Measurements from ENCODE around the gene OR4P4. TPM values are rescaled to one million over a fixed set of nuclear protein-coding genes. Genes with fewer than 3 reads are reported as not detected.

OR4P4 gene
- total RNA-seq, 4 donors from 2014 or later = not detected

DNA sequence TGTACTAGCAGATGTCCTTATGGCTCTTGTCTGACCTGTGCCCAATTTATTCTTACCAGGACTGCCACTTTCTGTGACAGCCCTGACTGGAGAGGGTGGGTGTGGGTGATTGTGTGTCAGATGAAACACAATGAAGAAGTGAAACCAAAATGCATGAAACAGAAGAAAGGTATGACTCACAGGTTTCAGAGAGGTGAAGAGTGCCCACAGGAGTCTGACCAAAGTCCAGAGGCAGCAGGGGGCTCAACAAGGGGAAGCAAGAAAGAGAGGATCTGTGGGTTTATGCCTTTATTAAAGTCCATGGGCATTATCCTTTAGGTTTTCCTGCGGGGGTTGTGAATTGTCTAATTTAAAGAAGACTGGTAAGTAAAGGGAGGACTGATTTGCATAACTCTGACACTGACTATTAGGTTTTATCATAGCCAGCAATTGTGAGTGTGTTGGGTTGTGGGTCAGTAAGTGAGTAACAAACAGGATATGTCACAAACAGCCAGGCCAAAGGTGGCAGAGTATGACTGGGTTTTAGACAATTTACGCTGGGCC lies 23.2 kb downstream of the OR4P4 start:
- no peak for DNase-seq
- Histone ChIP-seq H3K9me3 (no peaks in the 10 kb centered on the region), H3K36me3 (no peaks in the 10 kb centered on the region), H3K27me3 (no peaks in the 10 kb centered on the region), H3K4me3 (no peak overlapping the region), H3K4me1 (no peaks in the 10 kb centered on the region), H3K27ac (no peak overlapping the region)
- TF ChIP-seq POLR2A (IDR thresholded peaks at IDR 0.05) (no peak), CTCF (IDR thresholded peaks at IDR 0.05) (no peak)

- Histone ChIP-seq H3K27ac (no peak overlapping the region), H3K36me3 (no peaks in the 10 kb centered on the region), H3K9me3 (no peaks in the 10 kb centered on the region), H3K27me3 (no peaks in the 10 kb centered on the region), H3K4me1 (no peaks in the 10 kb centered on the region), H3K4me3 (no peak overlapping the region)
- TF ChIP-seq POLR2A (IDR thresholded peaks at IDR 0.05) (no peak), CTCF (IDR thresholded peaks at IDR 0.05) (no peak)
- no peak for DNase-seq
These were observed 23.7 kb downstream of the OR4P4 start for GRCh38 chr11:55658608-55659007.

DNA sequence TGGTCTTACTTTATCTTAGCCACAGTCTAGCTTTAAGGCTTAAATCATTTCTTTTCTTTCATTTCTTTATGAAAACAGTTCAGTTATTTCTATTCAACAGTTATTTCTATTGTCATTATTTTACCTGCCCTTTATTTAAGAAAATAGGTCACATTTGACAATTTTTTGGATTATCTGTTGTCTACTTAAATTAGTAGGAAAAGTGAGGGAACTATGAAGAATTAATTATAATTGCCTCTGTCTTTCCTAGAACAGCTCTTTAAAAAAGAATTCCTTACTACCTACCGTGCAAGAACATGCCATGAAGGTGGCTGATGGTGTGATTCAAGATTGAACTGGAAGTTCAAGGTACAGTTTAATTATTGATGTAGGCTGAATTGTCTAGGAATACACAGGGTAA lies 27.0 kb downstream of the OR4P4 start, which contains the start of gene OR4C6:
Gene OR4C6, plus strand, starts transcription at position 301 of the 400 bp plus-strand sequence. CDS start 2,966 bp downstream, outside the sequence.
- no peaks in the 10 kb centered on the region for H3K4me1 ChIP-seq
- H3K27me3 ChIP-seq = no peaks in the 10 kb centered on the region
- H3K27ac ChIP-seq = no peak within 1 kb of the TSS
- DNase-seq = no peak
- no peak within 1 kb of the TSS for H3K4me3 ChIP-seq
- no peaks in the 10 kb centered on the region for H3K9me3 ChIP-seq
- H3K36me3 ChIP-seq = no peaks in the 10 kb centered on the region
- TF ChIP-seq POLR2A (IDR thresholded peaks at IDR 0.05) = no peak

DNA sequence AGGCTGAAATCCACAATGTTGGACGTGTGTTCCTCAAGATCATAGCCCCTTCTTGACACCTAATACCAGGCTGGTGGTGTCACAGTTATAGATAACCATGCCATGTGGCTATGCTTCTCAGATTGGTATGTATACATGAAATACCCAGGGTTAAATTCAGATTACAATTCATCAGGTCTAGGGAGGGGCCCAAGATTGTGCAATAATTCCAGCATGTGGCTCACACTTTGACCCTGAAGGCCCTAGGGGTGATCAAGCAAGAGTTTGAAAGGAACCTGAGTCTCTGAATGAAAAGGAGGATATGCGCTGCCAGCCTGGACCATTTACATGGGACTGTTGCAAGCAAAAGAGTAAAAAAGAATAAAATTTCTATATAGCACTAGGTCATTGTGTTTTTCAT lies 34.5 kb downstream of the OR4P4 start:
- no peaks in the 10 kb centered on the region for H3K27me3 ChIP-seq
- no peak overlapping the region for H3K27ac ChIP-seq
- no peaks in the 10 kb centered on the region for H3K9me3 ChIP-seq
- TF ChIP-seq CTCF (IDR thresholded peaks at IDR 0.05) (no peak), POLR2A (IDR thresholded peaks at IDR 0.05) (no peak)
- no peak overlapping the region for H3K4me3 ChIP-seq
- no peak for DNase-seq
- no peaks in the 10 kb centered on the region for H3K4me1 ChIP-seq
- H3K36me3 ChIP-seq = no peaks in the 10 kb centered on the region

GRCh38 chr11:55673860-55674259 lies 38.9 kb downstream of the OR4P4 start:
- H3K27ac ChIP-seq = no peak overlapping the region
- no peaks in the 10 kb centered on the region for H3K36me3 ChIP-seq
- H3K27me3 ChIP-seq = no peaks in the 10 kb centered on the region
- TF ChIP-seq POLR2A (IDR thresholded peaks at IDR 0.05) = no peak
- no peak for TF ChIP-seq CTCF (IDR thresholded peaks at IDR 0.05)
- H3K4me1 ChIP-seq = no peaks in the 10 kb centered on the region
- DNase-seq = no peak
- no peak overlapping the region for H3K4me3 ChIP-seq
- H3K9me3 ChIP-seq = peaks cover 0 to 3% (median 0%) of the 10 kb centered on the region in 4 donors

Other genes with a start within 250 kb of the OR4P4 start
- not detected for gene OR4C15, start 80.6 kb upstream of the OR4P4 start, total RNA-seq
- not detected for gene OR4C16, start 63.0 kb upstream of the OR4P4 start, total RNA-seq
- not detected for gene OR4C11, start 27.5 kb upstream of the OR4P4 start, total RNA-seq
- not detected for gene OR4S2, start 13.2 kb downstream of the OR4P4 start, total RNA-seq
- not detected for gene OR4C6, start 27.1 kb downstream of the OR4P4 start, total RNA-seq
- gene OR5D13, start 138.3 kb downstream of the OR4P4 start, total RNA-seq = not detected
- gene OR5D14, start 160.4 kb downstream of the OR4P4 start, total RNA-seq = not detected
- not detected for gene OR5L1, start 176.3 kb downstream of the OR4P4 start, total RNA-seq
- not detected for gene OR5D18, start 184.5 kb downstream of the OR4P4 start, total RNA-seq
- not detected for gene OR5L2, start 192.1 kb downstream of the OR4P4 start, total RNA-seq
- not detected for gene OR5D16, start 203.6 kb downstream of the OR4P4 start, total RNA-seq
- gene TRIM51, start 248.2 kb downstream of the OR4P4 start, total RNA-seq = not detected

All from Peyer's patch (tissue), 4 donors.